ENCODE measurements around the gene KIF26B. TPM values are rescaled to one million over a fixed set of nuclear protein-coding genes. Genes with fewer than 3 reads are reported as not detected.

KIF26B gene
- total and polyA plus RNA-seq, 2 experiments from 2014 or later, result 0.03 to 0.76 TPM

GRCh38 chr1:245437369-245438062 is 282.7 kb downstream of the KIF26B start:
- H3K27ac ChIP-seq (ENCODE audit: low read depth), result no peak overlapping the region
- H3K4me2 ChIP-seq, result no peak overlapping the region
- H2AFZ ChIP-seq, result no peak overlapping the region
- DNase-seq (ENCODE audit: low spot score) (no peak), ATAC-seq (no peak)
- no peaks in the 10 kb centered on the region for H3K4me1 Mint-ChIP-seq
- H3K9me2 ChIP-seq (ENCODE audit: insufficient read depth), result no peaks in the 10 kb centered on the region
- H3F3A ChIP-seq (replicated peaks; ENCODE audit: low read depth), result no peaks in the 10 kb centered on the region
- TF ChIP-seq ETS1 (IDR thresholded peaks at IDR 0.05) (no peak), STAT1 (IDR thresholded peaks at IDR 0.05; ENCODE audit: unreplicated experiment) (no peak), POLR2AphosphoS5 (IDR thresholded peaks at IDR 0.05; ENCODE audit: low read depth) (no peak), ZNF331 (CRISPR knock-in tag; IDR thresholded peaks at IDR 0.05; ENCODE audit: low read depth) (no peak), CREB1 (CRISPR knock-in tag; IDR thresholded peaks at IDR 0.05; ENCODE audit: low read depth) (no peak), EZH2 (IDR thresholded peaks at IDR 0.05; ENCODE audit: low read depth, unreplicated experiment) (no peak), ZNF114 (CRISPR knock-in tag; IDR thresholded peaks at IDR 0.05) (no peak)
- H3K27me3 Mint-ChIP-seq (ENCODE audit: insufficient read depth, low read depth, poor library complexity), result peaks cover 8% of the 10 kb centered on the region
- no peak overlapping the region for H3K4me3 ChIP-seq
- no peaks in the 10 kb centered on the region for H3K36me3 Mint-ChIP-seq (ENCODE audit: low read depth)
- no peaks in the 10 kb centered on the region for H3K79me2 ChIP-seq (replicated peaks; ENCODE audit: insufficient read depth)
- H3K9me3 Mint-ChIP-seq, result no peaks in the 10 kb centered on the region; the same call in 2 of the 3 replicates
- no peak overlapping the region for H3K4me3 Mint-ChIP-seq
- no peaks in the 10 kb centered on the region for H3K27me3 ChIP-seq (ENCODE audit: insufficient read depth)
- no peaks in the 10 kb centered on the region for H4K20me1 ChIP-seq (replicated peaks; ENCODE audit: insufficient read depth)
- no peak overlapping the region for H3K27ac Mint-ChIP-seq
- no peaks in the 10 kb centered on the region for H3K4me1 ChIP-seq (ENCODE audit: insufficient read depth)
- no peaks in the 10 kb centered on the region for H3K36me3 ChIP-seq (ENCODE audit: insufficient read depth)

- Histone ChIP-seq H3F3A (replicated peaks; ENCODE audit: low read depth) (no peaks in the 10 kb centered on the region), H3K4me2 (no peak overlapping the region), H4K20me1 (replicated peaks; ENCODE audit: insufficient read depth) (no peaks in the 10 kb centered on the region), H3K4me3 (no peak overlapping the region), H3K9me2 (ENCODE audit: insufficient read depth) (no peaks in the 10 kb centered on the region), H3K27ac (ENCODE audit: low read depth) (no peak overlapping the region), H3K36me3 (ENCODE audit: insufficient read depth) (no peaks in the 10 kb centered on the region), H2AFZ (no peak overlapping the region), H3K27me3 (ENCODE audit: insufficient read depth) (no peaks in the 10 kb centered on the region), H3K4me1 (ENCODE audit: insufficient read depth) (no peaks in the 10 kb centered on the region), H3K79me2 (replicated peaks; ENCODE audit: insufficient read depth) (no peaks in the 10 kb centered on the region)
- Mint-ChIP-seq H3K27ac (no peak overlapping the region), H3K4me3 (no peak overlapping the region), H3K9me3 (no peaks in the 10 kb centered on the region; the same call in 2 of the 3 replicates), H3K4me1 (no peaks in the 10 kb centered on the region), H3K36me3 (ENCODE audit: low read depth) (no peaks in the 10 kb centered on the region), H3K27me3 (ENCODE audit: insufficient read depth, low read depth, poor library complexity) (peaks cover 6% of the 10 kb centered on the region)
- DNase-seq (ENCODE audit: low spot score) (no peak), ATAC-seq (no peak)
- TF ChIP-seq REST (IDR thresholded peaks at IDR 0.05; ENCODE audit: unreplicated experiment) (no peak), JUNB (IDR thresholded peaks at IDR 0.05; ENCODE audit: unreplicated experiment) (no peak), ETS1 (IDR thresholded peaks at IDR 0.05) (no peak), CREB1 (CRISPR knock-in tag; IDR thresholded peaks at IDR 0.05; ENCODE audit: low read depth) (no peak), NANOG (IDR thresholded peaks at IDR 0.05; ENCODE audit: borderline replicate concordance) (no peak)
These were observed 286.1 kb downstream of the KIF26B start for GRCh38 chr1:245440922-245441321.
